Thymus (tissue), 11 donors: ENCODE measurements around the gene PAX7. TPM values are rescaled to one million over a fixed set of nuclear protein-coding genes. Genes with fewer than 3 reads are reported as not detected.
"Not testable (repeated sequence)": the region's sequence is repeated elsewhere in the genome, so short reads cannot be mapped to it uniquely, and the experiment has no call there.

ENCODE experiments used
- DNase-seq, 9 donors: peaks; one replicate each; pipeline ENCODE4 v3.0.0-alpha.2; 2013; ENCODE audit warnings: low spot score in 9 of 9, low read depth in 6 of 9, missing footprints in 1 of 9
- H3K27ac ChIP-seq, 2 donors: one replicate each; pipeline ENCODE4 v1.5.1; 2013; ENCODE audit warnings: control low read depth in 1 of 2, low read depth in 1 of 2, low read length in 1 of 2, mild to moderate bottlenecking in 1 of 2, moderate library complexity in 1 of 2
- H3K27me3 ChIP-seq, 2 donors: one replicate each; pipeline ENCODE4 v1.5.1; 2013; ENCODE audit warnings: low read length in 1 of 2; ENCODE audit not compliant: control insufficient read depth in 2 of 2, insufficient read depth in 1 of 2
- H3K36me3 ChIP-seq, 2 donors: one replicate each; pipeline ENCODE4 v1.5.1; 2013; ENCODE audit warnings: low read length in 1 of 2, mild to moderate bottlenecking in 1 of 2, moderate library complexity in 1 of 2; ENCODE audit not compliant: control insufficient read depth in 2 of 2, insufficient read depth in 2 of 2
- H3K4me1 ChIP-seq, 2 donors: one replicate each; pipeline ENCODE4 v1.5.1; 2013; ENCODE audit warnings: low read length in 2 of 2; ENCODE audit not compliant: control insufficient read depth in 2 of 2, insufficient read depth in 2 of 2
- H3K4me3 ChIP-seq, 2 donors: one replicate each; pipeline ENCODE4 v1.5.1; 2013; ENCODE audit warnings: low read length in 2 of 2, control low read depth in 1 of 2, mild to moderate bottlenecking in 1 of 2
- H3K9me3 ChIP-seq, 2 donors: one replicate each; pipeline ENCODE4 v1.5.1; 2013; ENCODE audit warnings: low read length in 1 of 2, mild to moderate bottlenecking in 1 of 2; ENCODE audit not compliant: control insufficient read depth in 2 of 2, insufficient read depth in 1 of 2
- WGBS: extraction: QIAGEN DNeasy Blood & Tissue Kit; methylation state at CpG from one replicate; pipeline ENCODE4 v1.1.7; 2013; 5-methylcytosine and 5-hydroxymethylcytosine counted together
- polyA plus RNA-seq: library from polyadenylated mRNA; stranded (reverse); fragments of 200-250 nt; gene quantifications from one replicate; pipeline ENCODE4 v1.2.3, GENCODE V29; 2013
- total RNA-seq: library from RNA; stranded (reverse); fragments of 120-200 nt; gene quantifications from one replicate; pipeline ENCODE4 v1.2.4, GENCODE V29; 2013
- donor health status: healthy.

PAX7 gene
- total and polyA plus RNA-seq, 2 donors, result 0.05 to 0.11 TPM

DNA sequence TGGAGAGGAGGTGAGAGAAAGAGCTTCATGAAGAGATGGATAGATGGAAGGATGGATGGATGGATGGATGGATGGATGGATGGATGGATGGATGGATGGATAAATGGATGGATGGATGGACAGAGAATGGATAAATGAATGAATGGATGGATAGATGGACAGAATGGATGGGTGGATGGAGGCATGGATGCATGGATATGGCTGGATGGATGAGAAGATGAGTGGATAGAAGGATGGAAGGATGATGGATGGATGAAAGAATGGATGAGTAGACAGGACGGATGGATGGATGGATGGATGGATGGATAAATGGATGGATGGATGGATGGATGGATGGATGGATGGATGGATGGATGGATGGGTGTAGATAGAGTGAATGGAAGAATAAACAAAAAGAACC lies 113.7 kb downstream of the PAX7 start:
- H3K27ac ChIP-seq, H3K4me3 ChIP-seq, DNase-seq, H3K36me3 ChIP-seq, H3K4me1 ChIP-seq, H3K9me3 ChIP-seq, H3K27me3 ChIP-seq: not testable (repeated sequence)
- 94% methylated on average over 1 of the region's 1 CpG for WGBS

DNA sequence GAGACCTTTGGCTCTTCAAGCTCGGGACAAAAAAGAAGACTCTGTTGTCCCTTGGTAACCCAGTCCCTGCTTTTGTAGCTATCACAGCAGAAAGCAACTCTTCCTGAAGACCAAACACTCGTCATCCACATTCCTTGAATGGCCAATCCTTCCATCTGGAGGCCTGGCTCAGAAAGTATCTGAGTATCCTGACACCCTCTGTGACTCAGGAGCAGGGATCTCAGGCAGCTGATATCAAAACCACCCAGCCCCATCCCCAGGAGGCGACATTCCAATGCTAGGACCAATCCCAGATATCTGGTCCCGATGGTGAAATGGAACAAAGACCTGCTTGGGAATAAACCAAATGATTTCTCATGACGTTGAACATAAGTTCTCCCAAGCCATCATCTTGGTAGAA lies 116.3 kb downstream of the PAX7 start:
- H3K27me3 ChIP-seq, result peaks cover 0 to 4% of the 10 kb centered on the region in 2 donors
- WGBS, result 85% methylated on average over 5 of the region's 5 CpGs
- H3K27ac ChIP-seq, result no peak overlapping the region
- no peaks in the 10 kb centered on the region for H3K36me3 ChIP-seq
- no peaks in the 10 kb centered on the region for H3K9me3 ChIP-seq
- no peaks in the 10 kb centered on the region for H3K4me1 ChIP-seq
- H3K4me3 ChIP-seq, result no peak overlapping the region
- DNase-seq, result no peak

DNA sequence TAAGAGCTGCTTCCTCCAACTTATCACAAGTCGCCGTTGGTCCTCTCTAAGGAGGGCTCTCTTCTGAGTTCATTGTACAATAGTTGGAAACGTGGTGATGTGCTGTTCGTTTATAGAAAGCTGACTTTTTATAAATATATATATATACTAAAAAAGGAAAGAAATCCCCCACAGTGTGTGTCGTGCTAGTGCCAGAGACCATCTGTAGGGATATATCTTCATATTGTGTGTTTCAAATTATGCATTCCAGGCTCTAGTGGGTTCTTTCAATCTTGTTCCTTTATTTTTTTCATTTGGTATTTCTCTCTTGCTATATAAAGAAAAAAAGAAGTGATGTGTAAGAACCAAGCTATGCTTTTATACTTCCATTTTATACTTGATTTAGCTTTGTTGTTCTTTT lies 117.0 kb downstream of the PAX7 start:
- Histone ChIP-seq H3K27me3 (peaks cover 0 to 4% of the 10 kb centered on the region in 2 donors), H3K27ac (no peak overlapping the region), H3K4me3 (no peak overlapping the region), H3K4me1 (no peaks in the 10 kb centered on the region), H3K36me3 (no peaks in the 10 kb centered on the region), H3K9me3 (no peaks in the 10 kb centered on the region)
- WGBS, result 92% methylated on average over 5 of the region's 5 CpGs
- no peak for DNase-seq

DNA sequence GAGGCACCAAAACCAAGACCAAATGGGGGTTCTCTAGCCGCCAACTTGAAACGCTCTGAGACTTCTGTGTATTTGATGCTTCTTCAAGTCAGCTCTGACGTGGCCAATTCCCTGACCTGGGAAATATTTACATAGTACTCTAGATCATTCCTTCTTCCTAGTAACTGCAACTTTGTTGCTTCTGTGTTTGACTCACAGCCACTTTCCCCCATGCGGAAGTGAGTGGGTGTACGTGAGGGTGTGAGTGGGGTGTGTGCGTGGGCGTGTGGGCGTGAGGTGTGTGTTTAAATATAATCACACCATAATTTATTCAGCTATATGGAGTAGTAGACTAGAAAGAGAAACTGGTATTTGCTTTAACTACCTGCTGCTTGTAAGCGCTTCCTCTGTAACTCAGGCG lies 117.8 kb downstream of the PAX7 start:
- no peak for DNase-seq
- Histone ChIP-seq H3K27me3 (peaks cover 0 to 4% of the 10 kb centered on the region in 2 donors), H3K9me3 (no peaks in the 10 kb centered on the region), H3K36me3 (no peaks in the 10 kb centered on the region), H3K27ac (no peak overlapping the region), H3K4me3 (no peak overlapping the region), H3K4me1 (no peaks in the 10 kb centered on the region)
- 92% methylated on average over 10 of the region's 10 CpGs for WGBS

DNA sequence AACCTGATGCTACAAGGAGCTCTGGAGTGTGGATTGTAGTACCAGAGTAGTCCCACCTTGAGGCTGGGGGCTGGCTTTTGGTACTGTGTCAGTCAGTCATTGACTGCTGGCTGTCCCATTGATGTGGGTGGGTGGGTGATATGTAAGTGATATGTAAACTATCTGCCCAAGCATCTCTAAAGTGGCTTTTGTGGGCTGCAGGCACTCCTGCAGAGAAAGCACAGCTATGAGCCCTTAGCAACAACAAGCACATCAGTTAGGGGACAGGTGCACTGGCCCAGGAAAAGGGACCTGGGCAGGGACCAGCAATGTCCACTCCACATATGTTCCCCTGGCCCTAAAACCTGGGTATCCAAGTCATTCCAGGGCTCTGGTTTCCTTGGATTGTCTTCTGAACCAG lies 118.9 kb downstream of the PAX7 start:
- Histone ChIP-seq H3K27ac (no peak overlapping the region), H3K27me3 (peaks cover 0 to 4% of the 10 kb centered on the region in 2 donors), H3K9me3 (no peaks in the 10 kb centered on the region), H3K4me1 (no peaks in the 10 kb centered on the region), H3K36me3 (no peaks in the 10 kb centered on the region), H3K4me3 (no peak overlapping the region)
- no peak for DNase-seq

DNA sequence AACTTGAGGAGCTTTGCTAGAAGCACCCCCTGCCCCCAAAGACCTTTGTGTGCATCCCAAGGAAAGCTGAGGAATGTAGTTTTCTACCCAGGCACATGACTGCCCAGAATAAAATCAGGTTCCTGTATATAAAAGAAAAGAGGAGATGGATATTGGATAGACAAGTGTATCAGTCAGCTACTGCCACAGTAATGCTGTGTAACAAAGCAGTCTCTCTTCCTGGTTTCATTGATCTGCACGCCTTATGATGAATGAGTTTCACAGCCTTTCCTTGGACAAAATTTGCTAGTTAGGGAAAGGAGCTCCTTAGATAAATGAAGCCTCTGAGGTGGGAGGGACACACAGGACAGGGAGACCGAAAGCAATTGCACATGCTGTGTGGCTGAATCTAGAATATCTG lies 120.0 kb downstream of the PAX7 start:
- no peak overlapping the region for H3K27ac ChIP-seq
- H3K4me1 ChIP-seq, result no peaks in the 10 kb centered on the region
- no peaks in the 10 kb centered on the region for H3K36me3 ChIP-seq
- H3K9me3 ChIP-seq, result no peaks in the 10 kb centered on the region
- WGBS, result 94% methylated on average over 2 of the region's 2 CpGs
- H3K4me3 ChIP-seq, result no peak overlapping the region
- H3K27me3 ChIP-seq, result peaks cover 0 to 4% of the 10 kb centered on the region in 2 donors
- no peak for DNase-seq

DNA sequence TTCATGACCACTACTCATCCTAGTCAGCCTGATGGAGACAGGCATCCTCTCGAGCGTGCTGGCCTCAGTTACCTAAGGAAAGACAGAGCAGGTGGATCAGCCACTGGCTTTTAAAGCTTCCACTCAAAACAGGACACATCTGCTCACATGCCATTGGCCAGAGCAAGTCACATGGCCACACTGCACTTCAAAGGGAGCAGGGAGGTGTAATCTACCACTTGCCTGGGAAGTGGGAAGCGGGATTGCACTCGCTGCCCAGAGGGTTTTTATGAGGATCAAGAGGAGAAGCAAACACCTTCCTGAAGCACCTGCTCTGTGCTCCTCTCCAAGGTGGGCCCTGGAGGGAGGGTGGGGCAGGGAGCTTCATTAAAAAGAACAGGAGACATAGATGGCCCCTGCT lies 120.8 kb downstream of the PAX7 start:
- 52% methylated on average over 4 of the region's 4 CpGs for WGBS
- no peak for DNase-seq
- H3K36me3 ChIP-seq, result no peaks in the 10 kb centered on the region
- H3K4me1 ChIP-seq, result no peaks in the 10 kb centered on the region
- H3K4me3 ChIP-seq, result no peak overlapping the region
- H3K27ac ChIP-seq, result no peak overlapping the region
- peaks cover 0 to 4% of the 10 kb centered on the region in 2 donors for H3K27me3 ChIP-seq
- H3K9me3 ChIP-seq, result no peaks in the 10 kb centered on the region

DNA sequence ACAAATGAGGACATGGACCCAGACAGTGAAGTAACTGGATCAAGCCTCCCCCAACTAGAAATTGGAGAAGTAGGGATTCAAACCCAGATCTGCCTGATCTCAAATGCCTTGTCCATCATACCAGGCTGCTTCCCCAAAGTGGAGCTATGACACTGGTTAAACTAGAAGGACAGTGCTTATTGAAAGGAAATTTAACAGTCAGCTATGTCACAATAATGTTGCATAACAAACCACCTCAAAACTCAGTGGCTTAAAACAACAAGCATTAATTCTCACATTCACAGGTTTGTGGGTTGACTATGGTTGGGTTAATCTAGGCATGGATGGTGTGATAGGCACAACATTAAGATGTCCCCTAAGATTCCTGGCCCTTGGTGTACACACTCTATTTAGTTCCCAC lies 121.8 kb downstream of the PAX7 start:
- H3K27ac ChIP-seq, result no peak overlapping the region
- H3K27me3 ChIP-seq, result peaks cover 0 to 4% of the 10 kb centered on the region in 2 donors
- H3K4me1 ChIP-seq, result no peaks in the 10 kb centered on the region
- no peak for DNase-seq
- no peaks in the 10 kb centered on the region for H3K36me3 ChIP-seq
- H3K9me3 ChIP-seq, result no peaks in the 10 kb centered on the region
- H3K4me3 ChIP-seq, result no peak overlapping the region

DNA sequence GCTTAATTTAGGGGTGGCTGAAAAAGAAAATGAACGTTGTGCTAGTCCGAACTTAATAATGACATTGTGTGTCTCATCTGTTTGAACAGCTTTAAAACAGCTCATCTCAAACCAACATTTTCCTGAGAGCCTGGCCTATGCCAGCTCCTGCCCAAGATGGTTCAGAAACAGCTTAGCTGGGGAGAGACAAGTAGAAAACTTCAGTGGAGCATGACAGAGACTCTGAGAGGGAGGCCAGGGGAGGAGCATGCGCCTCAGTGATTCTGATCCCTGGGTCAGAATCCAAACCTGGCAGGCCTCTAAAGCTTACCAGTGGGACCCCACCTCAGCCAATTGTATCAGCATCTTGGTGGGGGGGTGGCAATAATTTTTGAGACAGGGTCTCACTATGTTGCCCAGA lies 129.5 kb downstream of the PAX7 start:
- no peak for DNase-seq
- Histone ChIP-seq H3K4me1 (no peaks in the 10 kb centered on the region), H3K27ac (no peak overlapping the region), H3K27me3 (no peaks in the 10 kb centered on the region), H3K4me3 (no peak overlapping the region), H3K36me3 (no peaks in the 10 kb centered on the region), H3K9me3 (no peaks in the 10 kb centered on the region)
- 96% methylated on average over 3 of the region's 3 CpGs for WGBS
